Activated CD8-positive, alpha-beta memory T cell treated with anti-CD3 and anti-CD28 coated beads, Interleukin-2, amount 10 ng/mL, durations not matched to agents 7 days and 5 days (primary cell): ENCODE data around the gene VWA3A. TPM values are rescaled to one million over a fixed set of nuclear protein-coding genes. Genes with fewer than 3 reads are reported as not detected.
"Not testable (repeated sequence)": the region's sequence is repeated elsewhere in the genome, so short reads cannot be mapped to it uniquely, and the experiment has no call there.

Experiments used
- ATAC-seq: fragments of 150-1000 bp; cut with Tn5 transposase; one replicate; pipeline ENCODE4 v1.10.0; 2021; ENCODE audit warnings: moderate library complexity
- CTCF ChIA-PET: fragments of 350-600 bp; sonication (Branson Sonifier 250); formaldehyde crosslinking; loops from one replicate; lab custom pipeline; 2021; ENCODE audit warnings: antibody characterized with exemption; lab: Charles Lee
- DNase-seq: peaks from one replicate; pipeline ENCODE4 v3.0.0-alpha.2; 2020
- H3K27ac Mint-ChIP-seq: one replicate; pipeline ENCODE4 v1.8.0; 2021; ENCODE audit warnings: mild to moderate bottlenecking, mixed read lengths
- H3K27me3 Mint-ChIP-seq: one replicate; pipeline ENCODE4 v1.8.0; 2021; ENCODE audit warnings: mixed read lengths
- H3K36me3 Mint-ChIP-seq: one replicate; pipeline ENCODE4 v1.8.0; 2021; ENCODE audit warnings: mild to moderate bottlenecking, mixed read lengths
- H3K4me1 Mint-ChIP-seq: one replicate; pipeline ENCODE4 v1.8.0; 2021; ENCODE audit warnings: mixed read lengths
- H3K4me3 Mint-ChIP-seq: one replicate; pipeline ENCODE4 v1.8.0; 2021; ENCODE audit warnings: mild to moderate bottlenecking, moderate library complexity, mixed read lengths
- H3K9me3 Mint-ChIP-seq: one replicate; pipeline ENCODE4 v1.8.0; 2022; ENCODE audit warnings: low read depth, mixed read lengths
- total RNA-seq, 2 experiments: library from RNA; stranded (reverse); gene quantifications; one replicate each; pipeline ENCODE4 v1.2.3, GENCODE V29; 2021

The VWA3A gene
- total RNA-seq, 2 experiments from 2014 or later, result 0.28 to 0.29 TPM

- not testable (repeated sequence) for H3K36me3 Mint-ChIP-seq, H3K4me1 Mint-ChIP-seq, DNase-seq, ATAC-seq, H3K27me3 Mint-ChIP-seq, H3K27ac Mint-ChIP-seq, H3K9me3 Mint-ChIP-seq, H3K4me3 Mint-ChIP-seq
- CTCF ChIA-PET, result interaction anchor here (1.3 kb wide), 1 partner anchor 30 kb away, joined by 3 read pairs; no protein-coding TSS in a partner anchor
Measured at GRCh38 chr16:22128537-22128936, 36.2 kb downstream of the VWA3A start.

- Mint-ChIP-seq H3K36me3 (no peaks in the 10 kb centered on the region), H3K9me3 (no peaks in the 10 kb centered on the region), H3K4me3 (no peak overlapping the region), H3K27me3 (no peaks in the 10 kb centered on the region), H3K4me1 (no peaks in the 10 kb centered on the region), H3K27ac (no peak overlapping the region)
- DNase-seq, result no peak
- CTCF ChIA-PET, result no interaction called here
- no peak for ATAC-seq
Measured at GRCh38 chr16:22130528-22130927, 38.2 kb downstream of the VWA3A start.

- Mint-ChIP-seq H3K27me3 (no peaks in the 10 kb centered on the region), H3K36me3 (no peaks in the 10 kb centered on the region), H3K4me1 (no peaks in the 10 kb centered on the region), H3K9me3 (no peaks in the 10 kb centered on the region), H3K27ac (no peak overlapping the region), H3K4me3 (no peak overlapping the region)
- CTCF ChIA-PET, result no interaction called here
- no peak for DNase-seq
- no peak for ATAC-seq
Measured at GRCh38 chr16:22132801-22133200, 40.5 kb downstream of the VWA3A start.

- CTCF ChIA-PET, result no interaction called here
- H3K27ac Mint-ChIP-seq, result no peak overlapping the region
- H3K27me3 Mint-ChIP-seq, result peaks cover 2% of the 10 kb centered on the region
- no peaks in the 10 kb centered on the region for H3K36me3 Mint-ChIP-seq
- DNase-seq (no peak), ATAC-seq (no peak)
- no peaks in the 10 kb centered on the region for H3K4me1 Mint-ChIP-seq
- H3K4me3 Mint-ChIP-seq, result no peak overlapping the region
- no peaks in the 10 kb centered on the region for H3K9me3 Mint-ChIP-seq
Measured at GRCh38 chr16:22138482-22138881, 46.1 kb downstream of the VWA3A start.

GRCh38 chr16:22139008-22139407, 46.7 kb downstream of the VWA3A start:
- Mint-ChIP-seq H3K36me3 (no peaks in the 10 kb centered on the region), H3K27ac (no peak overlapping the region), H3K4me3 (no peak overlapping the region), H3K9me3 (no peaks in the 10 kb centered on the region), H3K27me3 (peaks cover 2% of the 10 kb centered on the region), H3K4me1 (no peaks in the 10 kb centered on the region)
- DNase-seq (no peak), ATAC-seq (no peak)
- CTCF ChIA-PET, result no interaction called here

GRCh38 chr16:22139732-22140131, 47.4 kb downstream of the VWA3A start:
- Mint-ChIP-seq H3K4me1 (no peaks in the 10 kb centered on the region), H3K36me3 (no peaks in the 10 kb centered on the region), H3K27ac (no peak overlapping the region), H3K4me3 (no peak overlapping the region), H3K9me3 (no peaks in the 10 kb centered on the region), H3K27me3 (peaks cover 6% of the 10 kb centered on the region)
- DNase-seq (no peak), ATAC-seq (no peak)
- CTCF ChIA-PET, result interaction anchor here (0.6 kb wide), 1 partner anchor 113 kb away, joined by 5 read pairs; no protein-coding TSS in a partner anchor

GRCh38 chr16:22141767-22142166, 49.4 kb downstream of the VWA3A start:
- H3K9me3 Mint-ChIP-seq, result no peaks in the 10 kb centered on the region
- ATAC-seq, result no peak
- H3K4me3 Mint-ChIP-seq, result no peak overlapping the region
- no peaks in the 10 kb centered on the region for H3K36me3 Mint-ChIP-seq
- H3K27me3 Mint-ChIP-seq, result peaks cover 6% of the 10 kb centered on the region
- no peak overlapping the region for H3K27ac Mint-ChIP-seq
- no peak for DNase-seq
- CTCF ChIA-PET, result interaction anchor here (1.1 to 1.2 kb wide), 2 partner anchors 21 to 28 kb away, joined by 3 read pairs; no protein-coding TSS in a partner anchor
- no peaks in the 10 kb centered on the region for H3K4me1 Mint-ChIP-seq

- no peaks in the 10 kb centered on the region for H3K9me3 Mint-ChIP-seq
- peaks cover 6% of the 10 kb centered on the region for H3K27me3 Mint-ChIP-seq
- DNase-seq (no peak), ATAC-seq (no peak)
- no peak overlapping the region for H3K27ac Mint-ChIP-seq
- no peaks in the 10 kb centered on the region for H3K36me3 Mint-ChIP-seq
- CTCF ChIA-PET, result no interaction called here
- no peaks in the 10 kb centered on the region for H3K4me1 Mint-ChIP-seq
- H3K4me3 Mint-ChIP-seq, result no peak overlapping the region
Measured at GRCh38 chr16:22144520-22144919, 52.2 kb downstream of the VWA3A start.

GRCh38 chr16:22147853-22148252, 55.5 kb downstream of the VWA3A start:
- H3K27ac Mint-ChIP-seq, result no peak overlapping the region
- DNase-seq (no peak), ATAC-seq (no peak)
- CTCF ChIA-PET, result no interaction called here
- no peaks in the 10 kb centered on the region for H3K36me3 Mint-ChIP-seq
- no peak overlapping the region for H3K4me3 Mint-ChIP-seq
- peaks cover 3% of the 10 kb centered on the region for H3K27me3 Mint-ChIP-seq
- H3K4me1 Mint-ChIP-seq, result no peaks in the 10 kb centered on the region
- H3K9me3 Mint-ChIP-seq, result no peaks in the 10 kb centered on the region

GRCh38 chr16:22151246-22151998, 59.1 kb downstream of the VWA3A start:
- CTCF ChIA-PET, result no interaction called here
- Mint-ChIP-seq H3K9me3 (no peaks in the 10 kb centered on the region), H3K4me3 (no peak overlapping the region), H3K27me3 (peaks cover 2% of the 10 kb centered on the region), H3K27ac (no peak overlapping the region), H3K4me1 (no peaks in the 10 kb centered on the region), H3K36me3 (no peaks in the 10 kb centered on the region)
- DNase-seq (no peak), ATAC-seq (no peak)

- DNase-seq (no peak), ATAC-seq (no peak)
- Mint-ChIP-seq H3K27me3 (peaks cover 2% of the 10 kb centered on the region), H3K36me3 (no peaks in the 10 kb centered on the region), H3K9me3 (no peaks in the 10 kb centered on the region), H3K27ac (no peak overlapping the region), H3K4me1 (no peaks in the 10 kb centered on the region), H3K4me3 (no peak overlapping the region)
- CTCF ChIA-PET, result interaction anchor here (1.4 kb wide), 1 partner anchor 75 kb away, joined by 3 read pairs; no protein-coding TSS in a partner anchor
Measured at GRCh38 chr16:22152316-22152715, 60.0 kb downstream of the VWA3A start.

GRCh38 chr16:22153078-22153477, 60.7 kb downstream of the VWA3A start:
- not testable (repeated sequence) for H3K27me3 Mint-ChIP-seq, ATAC-seq, H3K27ac Mint-ChIP-seq, DNase-seq, H3K9me3 Mint-ChIP-seq, H3K36me3 Mint-ChIP-seq, H3K4me3 Mint-ChIP-seq, H3K4me1 Mint-ChIP-seq
- CTCF ChIA-PET, result interaction anchor here (1.4 kb wide), 1 partner anchor 75 kb away, joined by 3 read pairs; no protein-coding TSS in a partner anchor

GRCh38 chr16:22161401-22161800, 69.1 kb downstream of the VWA3A start:
- CTCF ChIA-PET, result no interaction called here
- H3K4me3 Mint-ChIP-seq, result no peak overlapping the region
- H3K9me3 Mint-ChIP-seq, result peaks cover 5% of the 10 kb centered on the region
- peaks cover 5% of the 10 kb centered on the region for H3K36me3 Mint-ChIP-seq
- H3K27me3 Mint-ChIP-seq, result peaks cover 31% of the 10 kb centered on the region
- H3K27ac Mint-ChIP-seq, result no peak overlapping the region
- peaks cover 4% of the 10 kb centered on the region for H3K4me1 Mint-ChIP-seq
- DNase-seq (no peak), ATAC-seq (no peak)

- H3K4me3 Mint-ChIP-seq, result no peak within 1 kb of the TSS
Measured at GRCh38 chr16:22161999-22162655, 69.8 kb downstream of the VWA3A start, which contains the start of gene SDR42E2. TSS of gene SDR42E2 (plus strand) at chr16:22162506. CDS start at chr16:22165583, 3,077 bp downstream.

More at GRCh38 chr16:22161999-22162655, 69.8 kb downstream of the VWA3A start, which contains the start of gene SDR42E2:
- H3K27me3 Mint-ChIP-seq, result peaks cover 31% of the 10 kb centered on the region
- peaks cover 5% of the 10 kb centered on the region for H3K36me3 Mint-ChIP-seq
- peak; percentile 55 for ATAC-seq
- no peak within 1 kb of the TSS for H3K27ac Mint-ChIP-seq
- peaks cover 4% of the 10 kb centered on the region for H3K4me1 Mint-ChIP-seq
- CTCF ChIA-PET, result no interaction called here
- H3K9me3 Mint-ChIP-seq, result peaks cover 5% of the 10 kb centered on the region
- no peak for DNase-seq
